ENCODE data around the gene ARRDC3. TPM values are rescaled to one million over a fixed set of nuclear protein-coding genes. Genes with fewer than 3 reads are reported as not detected.

ARRDC3 gene
- total RNA-seq: 10 to 100 TPM; 37.0 to 58.2 (median 43.1) TPM

GRCh38 chr5:91383027-91383955, at the start of gene ARRDC3:
TSS of gene ARRDC3 (minus strand) at chr5:91383317. CDS start at chr5:91383092, 225 bp downstream.
- Histone ChIP-seq H3K4me1 (peaks cover 9 to 22% (median 18%) of the 10 kb centered on the region in 4 donors), H3K36me3 (no peaks in the 10 kb centered on the region), H3K4me3 (peak within 1 kb of the TSS; percentile 69 to 85 (median 71)), H3K27ac (replicated peaks in 1 of 4) (peak within 1 kb of the TSS; percentile 90 to 99 (median 94)), H3K27me3 (no peaks in the 10 kb centered on the region), H3K9me3 (no peaks in the 10 kb centered on the region)
- intact Hi-C loops (cut with DNase I): loop anchor here (2.0 to 5.0 kb wide), 3 partner anchors 70 to 231 kb away; no protein-coding TSS in a partner anchor
- peak; percentile 99 for DNase-seq (ENCODE audit: extremely low spot score)
- WGBS: under 1% methylated on average over 26 of the region's 49 CpGs
- TF ChIP-seq POLR2AphosphoS5 (IDR thresholded peaks at IDR 0.05): peak; percentile 99
- peak; percentile 98 for TF ChIP-seq POLR2A (IDR thresholded peaks at IDR 0.05; ENCODE audit: low read depth)
- TF ChIP-seq CTCF (IDR thresholded peaks at IDR 0.05): no peak

- intact Hi-C loops (cut with DNase I): no loop called here
- no peak overlapping the region for H3K27ac ChIP-seq (replicated peaks in 1 of 4)
- no peaks in the 10 kb centered on the region for H3K4me1 ChIP-seq
- DNase-seq (ENCODE audit: extremely low spot score): no peak
- H3K4me3 ChIP-seq: no peak overlapping the region
- TF ChIP-seq POLR2A (IDR thresholded peaks at IDR 0.05; ENCODE audit: low read depth) (no peak), CTCF (IDR thresholded peaks at IDR 0.05) (no peak), EP300 (IDR thresholded peaks at IDR 0.05) (no peak), POLR2AphosphoS5 (IDR thresholded peaks at IDR 0.05) (no peak)
- H3K36me3 ChIP-seq: no peaks in the 10 kb centered on the region
- H3K9me3 ChIP-seq: peaks cover 0 to 8% (median 4%) of the 10 kb centered on the region in 4 donors
- H3K27me3 ChIP-seq: no peaks in the 10 kb centered on the region
These were observed 47.8 kb upstream of the ARRDC3 start for GRCh38 chr5:91430949-91431348.

- DNase-seq (ENCODE audit: extremely low spot score): no peak
- TF ChIP-seq POLR2A (IDR thresholded peaks at IDR 0.05; ENCODE audit: low read depth): no peak
- H3K27ac ChIP-seq (replicated peaks in 1 of 4): no peak overlapping the region
- peaks cover 0 to 8% (median 2%) of the 10 kb centered on the region in 4 donors for H3K9me3 ChIP-seq
- intact Hi-C loops (cut with DNase I): no loop called here
- WGBS: 95% methylated on average over 2 of the region's 2 CpGs
- no peaks in the 10 kb centered on the region for H3K4me1 ChIP-seq
- H3K36me3 ChIP-seq: no peaks in the 10 kb centered on the region
- H3K4me3 ChIP-seq: no peak overlapping the region
- H3K27me3 ChIP-seq: no peaks in the 10 kb centered on the region
These were observed 41.7 kb upstream of the ARRDC3 start for GRCh38 chr5:91424638-91425436.

GRCh38 chr5:91423871-91424270, 40.8 kb upstream of the ARRDC3 start:
- no peaks in the 10 kb centered on the region for H3K27me3 ChIP-seq
- DNase-seq (ENCODE audit: extremely low spot score): no peak
- no peaks in the 10 kb centered on the region for H3K36me3 ChIP-seq
- intact Hi-C loops (cut with DNase I): no loop called here
- TF ChIP-seq EP300 (IDR thresholded peaks at IDR 0.05) (no peak), POLR2AphosphoS5 (IDR thresholded peaks at IDR 0.05) (no peak), CTCF (IDR thresholded peaks at IDR 0.05) (no peak), POLR2A (IDR thresholded peaks at IDR 0.05; ENCODE audit: low read depth) (no peak)
- no peak overlapping the region for H3K27ac ChIP-seq (replicated peaks in 1 of 4)
- H3K4me3 ChIP-seq: no peak overlapping the region
- 97% methylated on average over 2 of the region's 2 CpGs for WGBS
- peaks cover 0 to 2% (median 0%) of the 10 kb centered on the region in 4 donors for H3K9me3 ChIP-seq
- no peaks in the 10 kb centered on the region for H3K4me1 ChIP-seq

- intact Hi-C loops (cut with DNase I): no loop called here
- no peaks in the 10 kb centered on the region for H3K4me1 ChIP-seq
- H3K27me3 ChIP-seq: no peaks in the 10 kb centered on the region
- no peaks in the 10 kb centered on the region for H3K9me3 ChIP-seq
- H3K4me3 ChIP-seq: no peak overlapping the region
- H3K36me3 ChIP-seq: no peaks in the 10 kb centered on the region
- DNase-seq (ENCODE audit: extremely low spot score): no peak
- 59% methylated on average over 3 of the region's 3 CpGs for WGBS
- no peak for TF ChIP-seq POLR2A (IDR thresholded peaks at IDR 0.05; ENCODE audit: low read depth)
- no peak for TF ChIP-seq EP300 (IDR thresholded peaks at IDR 0.05)
- TF ChIP-seq CTCF (IDR thresholded peaks at IDR 0.05): no peak
- TF ChIP-seq POLR2AphosphoS5 (IDR thresholded peaks at IDR 0.05): no peak
- H3K27ac ChIP-seq (replicated peaks in 1 of 4): no peak overlapping the region
These were observed 37.8 kb upstream of the ARRDC3 start for GRCh38 chr5:91420879-91421278.
